ENCODE results near the gene SLC15A3.

GRCh38 chr11:60934790-60935605 lies 17.0 kb downstream of the SLC15A3 start:
- TF ChIP-seq CTCF (IDR thresholded peaks at IDR 0.05; ENCODE audit: low read depth, low read length, poor library complexity, severe bottlenecking): no peak
- no peak for TF ChIP-seq EZH2phosphoT487 (IDR thresholded peaks at IDR 0.05; ENCODE audit: borderline replicate concordance, low read length)

Data from DOHH2 (cell line).